HG02885 (cell line): Measurements from ENCODE around the gene ITGB2.
"Not testable (repeated sequence)": the region's sequence is repeated elsewhere in the genome, so short reads cannot be mapped to it uniquely, and the experiment has no call there.

Experiments
- ATAC-seq: cut with Tn5 transposase; IDR thresholded peaks from one replicate; pipeline ENCODE4 v1.9.1; 2021; ENCODE audit warnings: mild to moderate bottlenecking; ENCODE audit not compliant: unreplicated experiment, poor library complexity

Gene ITGB2

DNA sequence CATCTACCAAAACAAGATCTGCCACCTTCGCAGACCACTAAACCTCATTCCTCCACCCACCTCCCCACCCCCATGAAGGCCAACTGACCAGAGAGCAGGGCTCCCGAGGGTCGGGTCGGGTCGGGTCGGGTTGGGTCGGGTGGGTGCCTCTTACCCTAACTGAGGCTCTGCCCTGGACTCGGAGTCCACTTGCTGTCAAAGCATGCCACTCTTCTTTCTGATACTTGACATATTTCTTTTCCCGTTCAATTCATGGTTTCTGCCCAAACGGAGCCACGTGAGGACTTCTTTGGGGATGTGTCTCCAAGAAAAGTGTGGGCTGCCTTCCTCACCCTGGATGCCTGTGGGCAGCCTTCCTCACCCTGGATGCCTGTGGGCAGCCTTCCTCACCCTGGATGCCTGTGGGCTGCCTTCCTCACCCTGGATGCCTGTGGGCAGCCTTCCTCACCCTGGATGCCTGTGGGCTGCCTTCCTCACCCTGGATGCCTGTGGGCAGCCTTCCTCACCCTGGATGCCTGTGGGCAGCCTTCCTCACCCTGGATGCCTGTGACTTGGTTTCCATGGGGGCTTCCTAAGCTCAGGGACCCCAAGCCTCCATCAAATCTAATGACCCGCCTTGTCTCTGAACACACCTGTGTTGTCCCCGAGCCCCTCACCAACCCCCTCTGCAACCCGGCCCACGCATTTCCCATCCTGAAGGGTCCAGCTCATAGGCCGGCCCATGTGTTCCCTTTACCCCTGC is 8.0 kb upstream of the ITGB2 start:
- ATAC-seq = not testable (repeated sequence)

DNA sequence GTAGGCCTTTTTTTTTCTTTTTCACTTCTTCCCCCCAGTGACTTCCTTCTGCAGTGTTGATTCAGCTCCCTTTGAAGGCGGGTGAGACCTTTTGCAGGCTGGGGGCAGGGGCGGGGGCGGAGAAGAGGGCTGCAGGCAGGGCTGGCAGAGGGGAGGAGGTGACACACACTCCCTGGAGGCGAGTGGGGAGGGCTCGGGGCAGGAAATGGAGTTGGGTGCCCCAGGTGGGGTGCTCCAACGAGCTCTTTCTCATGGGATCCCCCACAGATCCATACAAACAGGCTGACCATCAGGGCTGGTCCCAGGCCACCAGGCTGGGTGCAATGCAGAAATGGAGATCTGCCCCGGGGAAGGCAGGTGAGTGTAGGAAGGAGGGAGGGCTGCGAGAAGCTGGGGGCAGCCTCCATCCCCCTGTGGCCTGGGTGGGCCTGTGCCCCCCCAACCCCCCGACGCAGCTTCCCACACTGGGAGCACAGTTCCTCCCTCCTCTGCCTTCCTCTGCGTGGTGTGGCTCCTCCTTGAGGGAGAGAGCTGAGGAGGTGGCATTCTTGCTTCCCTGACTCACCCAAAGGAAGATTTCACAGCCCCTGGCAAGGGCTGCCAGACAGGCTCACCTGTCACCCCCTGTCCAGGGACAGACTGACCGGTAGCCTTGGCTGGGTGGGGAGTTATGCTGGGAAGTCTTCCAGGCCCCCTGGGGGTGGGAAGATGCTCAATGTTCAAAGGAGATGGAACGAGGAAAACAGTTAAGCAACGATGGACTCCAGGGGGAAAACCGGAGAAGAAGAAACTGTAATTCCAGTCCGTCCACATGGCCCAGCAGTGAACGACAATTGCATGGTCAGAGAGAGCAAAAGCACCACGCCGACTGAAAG is 7.1 kb upstream of the ITGB2 start:
- ATAC-seq = no peak

- no peak for ATAC-seq
These were observed 6.5 kb upstream of the ITGB2 start for GRCh38 chr21:44927259-44927586.

DNA sequence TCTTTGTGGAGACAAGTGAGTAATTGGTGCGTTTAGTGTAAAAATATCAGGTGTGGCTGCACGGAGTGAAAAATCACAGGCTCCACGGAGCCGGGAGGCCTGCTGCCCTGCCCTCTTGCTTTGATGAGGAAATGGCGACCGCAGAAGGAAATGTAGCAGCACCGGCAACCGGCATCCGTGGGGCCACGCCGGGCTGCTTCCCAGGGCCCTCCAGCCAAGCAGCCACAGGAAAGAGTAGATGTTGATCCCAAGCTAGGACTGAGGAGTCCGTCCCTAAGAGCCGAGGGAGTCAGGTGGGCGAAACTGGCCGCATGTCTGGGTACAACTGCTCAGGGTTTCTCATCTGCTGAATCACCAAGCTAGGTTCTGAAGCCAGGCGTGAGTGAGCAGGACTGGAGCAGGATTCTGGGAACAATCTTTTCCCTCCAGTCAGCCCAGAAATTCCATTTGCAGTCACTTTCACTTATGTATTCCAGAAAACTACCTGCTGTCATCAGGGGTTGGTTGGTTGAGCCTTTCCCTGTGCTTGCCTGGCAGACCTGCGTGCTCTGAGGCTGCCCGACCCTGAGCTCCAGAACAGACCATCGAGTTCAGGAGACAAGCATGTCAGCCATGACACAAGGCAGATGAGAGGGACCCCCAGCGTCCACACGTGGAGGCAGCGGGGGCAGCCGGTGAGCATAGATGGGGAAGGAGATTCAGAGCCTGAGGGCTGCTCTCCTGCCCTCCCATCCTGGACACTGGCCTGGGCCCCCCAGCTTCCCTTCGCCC is 5.8 kb upstream of the ITGB2 start:
- no peak for ATAC-seq

DNA sequence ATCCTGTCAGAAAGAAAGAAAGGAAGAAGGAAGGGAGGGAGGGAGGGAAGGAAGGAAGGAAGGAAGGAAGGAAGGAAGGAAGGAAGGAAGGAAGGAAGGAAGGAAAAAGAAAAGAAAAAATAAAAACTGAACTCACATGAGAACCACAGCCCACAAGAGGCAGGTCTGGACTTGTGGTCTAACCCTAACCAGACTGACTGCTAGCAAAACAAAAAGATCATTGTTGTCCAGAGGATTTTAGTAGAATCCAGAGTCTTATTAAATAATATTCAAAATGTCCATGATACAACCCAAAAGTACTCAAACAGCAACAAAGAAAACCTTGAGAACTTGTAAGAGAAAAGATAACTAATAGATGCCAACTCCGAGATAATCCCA is 4.7 kb upstream of the ITGB2 start:
- ATAC-seq = no peak

- ATAC-seq = no peak
These were observed 4.1 kb upstream of the ITGB2 start for GRCh38 chr21:44924606-44925377.

GRCh38 chr21:44923480-44924084 is 2.9 kb upstream of the ITGB2 start:
- ATAC-seq = no peak

- no peak for ATAC-seq
These were observed 1.2 kb upstream of the ITGB2 start for GRCh38 chr21:44921928-44922327.

DNA sequence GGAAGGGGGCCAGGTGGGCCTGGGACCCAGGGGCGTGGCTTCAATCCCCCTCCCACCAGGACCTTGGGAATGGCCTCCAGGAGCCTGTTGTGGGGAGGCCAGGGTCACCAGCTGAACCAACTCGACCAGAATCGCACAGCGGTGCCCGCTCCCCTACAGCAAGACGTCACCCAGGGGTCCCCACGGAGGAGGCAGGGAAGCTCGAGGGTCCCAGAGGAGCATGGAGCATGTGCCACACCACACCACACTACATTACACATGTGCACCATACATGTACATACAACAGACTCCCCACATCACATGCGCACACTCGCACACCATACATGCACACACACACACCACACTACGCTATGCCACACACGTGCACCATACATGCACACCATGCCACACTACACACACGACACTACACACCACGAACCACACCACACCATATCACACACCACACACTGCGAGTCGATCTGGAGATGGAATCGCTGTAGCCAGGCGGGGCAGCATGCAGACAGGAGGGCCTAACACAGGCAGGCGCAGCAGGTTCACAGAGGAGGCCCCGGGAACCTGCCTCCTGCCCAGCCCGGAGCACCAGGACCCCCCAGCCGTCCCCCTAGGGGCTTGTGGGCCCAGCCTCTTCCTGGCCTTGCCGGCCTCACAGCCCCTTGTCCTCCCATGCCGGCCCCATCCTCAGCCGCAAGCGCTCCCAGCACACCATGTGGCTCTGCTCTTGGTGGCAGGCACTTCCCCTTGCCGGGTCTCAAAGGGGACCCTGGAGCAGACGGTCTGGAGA is 596 bp downstream of the ITGB2 start:
- no peak for ATAC-seq

GRCh38 chr21:44919111-44919912 is 1.4 kb downstream of the ITGB2 start:
- ATAC-seq = no peak

DNA sequence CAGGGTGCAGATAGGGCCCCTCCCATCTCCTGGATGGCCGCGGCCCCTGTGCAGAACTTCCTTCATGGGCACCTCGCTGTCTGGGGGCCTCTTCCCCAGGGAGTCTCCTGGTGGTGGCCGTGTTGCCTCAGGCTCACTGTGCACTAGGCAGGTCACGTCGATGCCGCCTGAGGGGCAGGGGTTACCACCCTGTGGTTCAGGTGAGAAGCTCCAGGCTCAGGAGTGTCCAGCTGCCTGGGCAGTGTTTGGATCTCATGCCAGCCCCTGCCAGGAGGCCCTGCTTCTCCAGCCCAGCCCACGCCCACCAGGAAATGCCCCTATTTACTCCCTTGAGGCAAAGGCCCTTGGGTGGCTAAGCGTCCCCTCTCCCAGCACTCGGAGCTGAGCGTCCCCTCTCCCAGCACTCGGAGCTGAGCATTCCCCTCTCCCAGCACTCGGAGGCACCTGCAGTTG is 2.1 kb downstream of the ITGB2 start:
- no peak for ATAC-seq

- ATAC-seq = no peak
These were observed 2.6 kb downstream of the ITGB2 start for GRCh38 chr21:44918107-44918470.

GRCh38 chr21:44917446-44918106 is 3.1 kb downstream of the ITGB2 start:
- no peak for ATAC-seq

GRCh38 chr21:44916965-44917364 is 3.7 kb downstream of the ITGB2 start:
- no peak for ATAC-seq

DNA sequence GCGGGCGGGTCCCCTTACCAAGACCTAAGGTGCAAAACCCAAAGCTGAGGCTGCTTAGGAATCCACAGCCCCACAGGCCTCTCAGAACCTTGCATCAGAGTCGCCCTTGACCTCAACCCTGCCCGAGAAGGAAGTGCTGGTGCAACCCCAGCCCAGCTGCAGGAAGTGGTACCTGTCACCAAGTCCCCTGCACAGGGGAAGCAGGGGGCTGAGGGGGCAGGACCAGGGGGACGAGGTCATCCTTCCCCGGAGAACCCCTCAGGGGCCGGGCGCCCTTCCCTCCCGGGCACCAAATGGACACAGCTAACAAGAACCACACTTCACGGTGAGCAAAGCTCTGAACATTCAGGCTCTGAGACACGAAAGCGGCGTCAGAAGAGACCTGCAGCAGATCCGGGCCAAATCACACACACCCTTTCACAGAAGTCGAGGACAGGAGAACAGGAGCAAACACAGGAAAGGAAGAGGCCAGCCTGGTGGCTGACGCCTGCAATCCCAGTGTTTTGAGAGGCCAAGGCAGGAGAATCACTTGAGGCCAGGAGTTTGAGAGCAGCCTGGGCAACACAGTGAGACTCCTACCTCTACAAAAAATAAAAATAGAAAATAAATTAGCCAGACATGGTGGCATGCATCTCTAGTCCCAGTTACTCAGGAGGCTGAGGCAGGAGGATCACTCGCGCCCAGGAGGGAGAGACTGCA is 6.4 kb downstream of the ITGB2 start:
- no peak for ATAC-seq

DNA sequence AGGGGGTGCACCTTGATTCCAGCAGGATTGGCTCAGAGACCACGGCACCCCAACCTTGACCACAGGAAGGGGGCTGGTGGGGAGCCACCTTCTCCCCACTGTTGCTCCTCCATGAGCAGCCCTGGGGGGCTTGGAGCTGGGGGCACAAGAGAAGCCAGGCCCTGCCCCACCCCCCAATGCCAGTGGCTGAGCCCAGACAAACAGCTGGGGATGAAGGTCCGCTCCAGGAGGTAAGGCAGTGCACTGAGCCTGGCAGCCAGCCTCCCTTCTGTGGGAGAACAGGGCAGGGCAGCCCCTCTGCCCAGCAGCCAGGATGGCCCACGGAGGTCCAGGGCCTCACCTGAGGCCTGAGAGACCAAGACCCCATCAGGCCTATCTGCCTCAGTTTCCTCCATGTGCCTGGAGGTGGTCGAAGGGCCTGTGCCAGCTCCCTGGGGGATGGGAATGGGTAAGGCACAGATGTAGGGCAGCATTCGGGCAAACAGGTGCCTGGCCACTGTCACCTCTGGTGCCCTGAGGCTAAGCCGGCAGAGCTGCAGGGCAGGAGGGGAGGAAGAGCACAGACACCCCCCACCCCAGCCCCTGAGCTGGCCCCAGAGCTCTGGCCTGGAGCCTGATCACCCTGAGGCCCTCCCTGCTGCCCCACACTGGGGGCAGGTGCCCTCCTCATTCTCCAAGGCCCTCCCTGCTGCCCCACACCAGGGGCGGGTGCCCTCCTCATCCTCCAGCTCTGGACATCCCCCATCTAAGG is 7.1 kb downstream of the ITGB2 start:
- ATAC-seq = no peak
